Activated CD8-positive, alpha-beta T cell treated with anti-CD3 and anti-CD28 coated beads for 36 hours (primary cell): Measurements from ENCODE around the gene MACROH2A1. TPM values are rescaled to one million over a fixed set of nuclear protein-coding genes. Genes with fewer than 3 reads are reported as not detected.

Source experiments
- ATAC-seq: fragments of 200-7000 bp; cut with Tn5 transposase; one replicate; pipeline ENCODE4 v1.10.0; 2021; ENCODE audit warnings: mild to moderate bottlenecking, moderate library complexity
- CTCF ChIA-PET: fragments of 350-600 bp; sonication (Branson Sonifier 250); formaldehyde crosslinking; loops from one replicate; lab custom pipeline; 2021; ENCODE audit warnings: antibody characterized with exemption; lab: Charles Lee
- POLR2A ChIA-PET: fragments of 350-600 bp; sonication (Branson Sonifier 250); formaldehyde crosslinking; loops from one replicate; lab custom pipeline; 2021; ENCODE audit warnings: antibody characterized with exemption; lab: Charles Lee
- DNase-seq: peaks from one replicate; pipeline ENCODE4 v3.0.0-alpha.2; 2020
- H3K27ac Mint-ChIP-seq: one replicate; pipeline ENCODE4 v1.8.0; 2021; ENCODE audit warnings: mild to moderate bottlenecking, mixed read lengths
- H3K27me3 Mint-ChIP-seq: one replicate; pipeline ENCODE4 v1.8.0; 2021; ENCODE audit warnings: mixed read lengths
- H3K36me3 Mint-ChIP-seq: one replicate; pipeline ENCODE4 v1.8.0; 2021; ENCODE audit warnings: low read depth, mixed read lengths
- H3K4me1 Mint-ChIP-seq: one replicate; pipeline ENCODE4 v1.8.0; 2021; ENCODE audit warnings: low read depth, mixed read lengths
- H3K4me3 Mint-ChIP-seq: one replicate; pipeline ENCODE4 v1.8.0; 2021; ENCODE audit warnings: mild to moderate bottlenecking, moderate library complexity, mixed read lengths
- H3K9me3 Mint-ChIP-seq: one replicate; pipeline ENCODE4 v1.8.0; 2021; ENCODE audit warnings: mixed read lengths
- CTCF ChIP-seq: fragments of 200-600 bp; IDR thresholded peaks from one replicate; pipeline ENCODE4 v1.8.0; 2022; ENCODE audit warnings: antibody characterized with exemption, mild to moderate bottlenecking
- intact Hi-C: fragments of 100-400 bp; cut with micrococcal nuclease; formaldehyde crosslinking; loops from one replicate; pipeline ENCODE4 v1.10.0; 2022
- total RNA-seq, 2 experiments: library from RNA; stranded (reverse); gene quantifications; one replicate each; pipeline ENCODE4 v1.2.3, GENCODE V29; 2021

The MACROH2A1 gene
- total RNA-seq, 2 experiments from 2014 or later, result 170 to 179 TPM

- no peak overlapping the region for H3K4me3 Mint-ChIP-seq
- H3K27ac Mint-ChIP-seq, result no peak overlapping the region
- ATAC-seq, result no peak
- H3K36me3 Mint-ChIP-seq, result no peaks in the 10 kb centered on the region
- no peak for DNase-seq
- CTCF ChIA-PET, result no interaction called here
- no peaks in the 10 kb centered on the region for H3K9me3 Mint-ChIP-seq
- no peak for TF ChIP-seq CTCF
- no peaks in the 10 kb centered on the region for H3K27me3 Mint-ChIP-seq
- intact Hi-C loops, result no loop called here
- H3K4me1 Mint-ChIP-seq, result no peaks in the 10 kb centered on the region
- POLR2A ChIA-PET, result no interaction called here
Observed at GRCh38 chr5:135443161-135443960, 44.3 kb upstream of the MACROH2A1 start.

DNA sequence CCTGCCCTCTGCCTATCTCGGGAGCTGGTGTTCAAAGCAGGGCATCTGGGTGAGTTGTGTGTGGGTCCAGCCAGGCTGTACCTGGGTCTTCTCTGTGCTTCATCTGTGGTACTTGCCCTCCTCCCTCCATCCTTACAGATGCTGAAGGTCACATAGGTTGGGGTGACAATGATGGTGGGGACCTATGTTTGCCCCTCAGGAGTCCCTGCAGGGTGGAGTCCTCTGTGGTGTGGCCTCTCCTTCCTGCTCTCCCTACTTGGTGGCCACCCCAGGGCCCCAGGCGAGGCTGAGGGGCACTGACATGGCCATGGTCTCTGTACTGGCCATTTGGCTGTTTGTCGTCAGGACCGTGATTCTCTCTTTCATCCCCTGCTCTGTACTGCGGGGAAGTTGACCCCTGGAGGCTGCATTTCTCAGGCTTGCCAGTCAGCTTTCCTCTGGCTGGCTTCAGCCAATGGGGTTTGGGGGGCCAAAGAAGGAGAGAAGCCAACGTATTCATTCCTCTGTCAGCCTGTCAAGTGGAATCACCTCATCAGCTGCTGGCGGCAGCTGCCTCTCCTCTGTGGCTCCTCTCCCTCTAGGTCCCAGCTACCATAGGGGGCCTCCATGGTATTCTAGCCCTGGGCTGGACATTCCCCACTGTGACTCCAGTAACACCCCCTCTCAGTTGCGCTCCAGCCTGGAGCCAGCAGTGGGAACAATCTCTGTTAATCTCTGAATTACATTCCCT, 43.6 kb upstream of the MACROH2A1 start:
- TF ChIP-seq CTCF, result no peak
- Mint-ChIP-seq H3K4me3 (no peak overlapping the region), H3K27ac (no peak overlapping the region), H3K4me1 (no peaks in the 10 kb centered on the region), H3K9me3 (no peaks in the 10 kb centered on the region), H3K27me3 (no peaks in the 10 kb centered on the region), H3K36me3 (no peaks in the 10 kb centered on the region)
- ATAC-seq, result no peak
- ChIA-PET POLR2A (no interaction called here), CTCF (interaction anchor here (1.1 kb wide), 1 partner anchor 109 kb away, joined by 3 read pairs; no protein-coding TSS in a partner anchor)
- intact Hi-C loops, result no loop called here
- no peak for DNase-seq

- no peak overlapping the region for H3K27ac Mint-ChIP-seq
- ChIA-PET POLR2A (no interaction called here), CTCF (interaction anchor here (1.1 to 2.2 kb wide), 4 partner anchors 16 to 110 kb away, joined by 3 to 11 read pairs (median 7); no protein-coding TSS in a partner anchor)
- H3K36me3 Mint-ChIP-seq, result no peaks in the 10 kb centered on the region
- intact Hi-C loops, result no loop called here
- no peak for TF ChIP-seq CTCF
- no peak overlapping the region for H3K4me3 Mint-ChIP-seq
- no peaks in the 10 kb centered on the region for H3K9me3 Mint-ChIP-seq
- H3K27me3 Mint-ChIP-seq, result no peaks in the 10 kb centered on the region
- ATAC-seq, result no peak
- no peak for DNase-seq
- no peaks in the 10 kb centered on the region for H3K4me1 Mint-ChIP-seq
Observed at GRCh38 chr5:135441919-135442318, 42.9 kb upstream of the MACROH2A1 start.

DNA sequence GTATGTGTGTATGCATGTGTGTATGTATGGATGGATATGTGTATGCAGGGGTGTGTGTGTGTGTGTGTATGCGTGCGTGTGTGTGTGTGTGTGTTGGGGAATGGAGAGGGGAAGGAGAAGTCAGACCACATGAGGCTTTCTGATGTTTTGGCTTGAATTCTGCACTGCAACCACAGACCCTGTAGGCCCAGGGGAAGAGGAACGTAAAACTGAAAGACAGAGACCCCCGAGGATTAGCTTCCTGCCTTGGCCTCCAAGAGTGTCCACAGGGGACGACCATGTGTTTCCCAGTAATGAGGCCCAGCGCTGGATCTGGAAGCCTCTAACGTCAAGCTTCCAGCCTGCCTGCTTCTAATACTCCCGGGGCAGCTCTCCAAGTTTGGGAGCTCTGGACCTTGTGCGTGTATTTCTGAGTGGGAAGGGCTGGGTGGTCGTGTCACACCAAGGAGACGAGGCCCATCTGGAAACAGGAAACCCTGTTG, 42.4 kb upstream of the MACROH2A1 start:
- no peak overlapping the region for H3K4me3 Mint-ChIP-seq
- H3K27me3 Mint-ChIP-seq, result peaks cover under 1% of the 10 kb centered on the region
- no peaks in the 10 kb centered on the region for H3K9me3 Mint-ChIP-seq
- ChIA-PET POLR2A (no interaction called here), CTCF (interaction anchor here (1.1 to 2.2 kb wide), 5 partner anchors 15 to 110 kb away, joined by 3 to 11 read pairs (median 6); no protein-coding TSS in a partner anchor)
- no peak for ATAC-seq
- DNase-seq, result no peak
- H3K36me3 Mint-ChIP-seq, result no peaks in the 10 kb centered on the region
- no peak for TF ChIP-seq CTCF
- H3K4me1 Mint-ChIP-seq, result no peaks in the 10 kb centered on the region
- intact Hi-C loops, result no loop called here
- H3K27ac Mint-ChIP-seq, result no peak overlapping the region
